ENCODE results near the gene APOA4. TPM values are rescaled to one million over a fixed set of nuclear protein-coding genes. Genes with fewer than 3 reads are reported as not detected.
"Not testable (repeated sequence)": the region's sequence is repeated elsewhere in the genome, so short reads cannot be mapped to it uniquely, and the experiment has no call there.

Gene APOA4
- total RNA-seq, 1 donor from 2014 or later: not detected

GRCh38 chr11:116835791-116836631 lies 12.9 kb upstream of the APOA4 start:
- TF ChIP-seq, protein P1, sequence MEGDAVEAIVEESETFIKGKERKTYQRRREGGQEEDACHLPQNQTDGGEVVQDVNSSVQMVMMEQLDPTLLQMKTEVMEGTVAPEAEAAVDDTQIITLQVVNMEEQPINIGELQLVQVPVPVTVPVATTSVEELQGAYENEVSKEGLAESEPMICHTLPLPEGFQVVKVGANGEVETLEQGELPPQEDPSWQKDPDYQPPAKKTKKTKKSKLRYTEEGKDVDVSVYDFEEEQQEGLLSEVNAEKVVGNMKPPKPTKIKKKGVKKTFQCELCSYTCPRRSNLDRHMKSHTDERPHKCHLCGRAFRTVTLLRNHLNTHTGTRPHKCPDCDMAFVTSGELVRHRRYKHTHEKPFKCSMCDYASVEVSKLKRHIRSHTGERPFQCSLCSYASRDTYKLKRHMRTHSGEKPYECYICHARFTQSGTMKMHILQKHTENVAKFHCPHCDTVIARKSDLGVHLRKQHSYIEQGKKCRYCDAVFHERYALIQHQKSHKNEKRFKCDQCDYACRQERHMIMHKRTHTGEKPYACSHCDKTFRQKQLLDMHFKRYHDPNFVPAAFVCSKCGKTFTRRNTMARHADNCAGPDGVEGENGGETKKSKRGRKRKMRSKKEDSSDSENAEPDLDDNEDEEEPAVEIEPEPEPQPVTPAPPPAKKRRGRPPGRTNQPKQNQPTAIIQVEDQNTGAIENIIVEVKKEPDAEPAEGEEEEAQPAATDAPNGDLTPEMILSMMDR (IDR thresholded peaks at IDR 0.05; ENCODE audit: unreplicated experiment): no peak
- Mint-ChIP-seq H3K4me1 (peaks cover 24% of the 10 kb centered on the region), H3K27me3 (ENCODE audit: low read depth) (no peaks in the 10 kb centered on the region), H3K36me3 (no peaks in the 10 kb centered on the region), H3K4me3 (peak overlapping the region; percentile 58), H3K9me3 (no peaks in the 10 kb centered on the region), H3K27ac (no peak overlapping the region)
- peak; percentile 82 for DNase-seq (ENCODE audit: low spot score in 2 of 2, unreplicated experiment in 2 of 2)

GRCh38 chr11:116835042-116835772 lies 12.1 kb upstream of the APOA4 start:
- Mint-ChIP-seq H3K4me1 (peaks cover 24% of the 10 kb centered on the region), H3K36me3 (no peaks in the 10 kb centered on the region), H3K9me3 (no peaks in the 10 kb centered on the region), H3K4me3 (peak overlapping the region; percentile 58), H3K27me3 (ENCODE audit: low read depth) (no peaks in the 10 kb centered on the region), H3K27ac (peak overlapping the region; percentile 16)
- TF ChIP-seq, protein P1 (IDR thresholded peaks at IDR 0.05; ENCODE audit: unreplicated experiment): no peak
- DNase-seq (ENCODE audit: low spot score in 2 of 2, unreplicated experiment in 2 of 2): no peak

GRCh38 chr11:116834535-116835041 lies 11.5 kb upstream of the APOA4 start:
- peaks cover 27% of the 10 kb centered on the region for H3K4me1 Mint-ChIP-seq
- not testable (repeated sequence) for H3K27me3 Mint-ChIP-seq (ENCODE audit: low read depth); H3K9me3 Mint-ChIP-seq; DNase-seq (ENCODE audit: low spot score in 2 of 2, unreplicated experiment in 2 of 2); H3K36me3 Mint-ChIP-seq; H3K27ac Mint-ChIP-seq
- H3K4me3 Mint-ChIP-seq: peak overlapping the region; percentile 36

GRCh38 chr11:116833816-116834534 lies 10.9 kb upstream of the APOA4 start:
- TF ChIP-seq, protein P1 (IDR thresholded peaks at IDR 0.05; ENCODE audit: unreplicated experiment): no peak
- Mint-ChIP-seq H3K27ac (no peak overlapping the region), H3K9me3 (no peaks in the 10 kb centered on the region), H3K36me3 (no peaks in the 10 kb centered on the region), H3K4me1 (peaks cover 31% of the 10 kb centered on the region), H3K27me3 (ENCODE audit: low read depth) (no peaks in the 10 kb centered on the region), H3K4me3 (no peak overlapping the region)
- DNase-seq (ENCODE audit: low spot score in 2 of 2, unreplicated experiment in 2 of 2): no peak

- no peaks in the 10 kb centered on the region for H3K9me3 Mint-ChIP-seq
- TF ChIP-seq, protein P1 (IDR thresholded peaks at IDR 0.05; ENCODE audit: unreplicated experiment): no peak
- no peak overlapping the region for H3K27ac Mint-ChIP-seq
- no peaks in the 10 kb centered on the region for H3K36me3 Mint-ChIP-seq
- H3K4me1 Mint-ChIP-seq: peaks cover 36% of the 10 kb centered on the region
- H3K4me3 Mint-ChIP-seq: no peak overlapping the region
- H3K27me3 Mint-ChIP-seq (ENCODE audit: low read depth): no peaks in the 10 kb centered on the region
- DNase-seq (ENCODE audit: low spot score in 2 of 2, unreplicated experiment in 2 of 2): no peak
These were observed 10.3 kb upstream of the APOA4 start for GRCh38 chr11:116833491-116833815.

All from mesothelial cell of epicardium (in vitro differentiated cells).